Measurements from ENCODE around the gene PNPLA6.

PNPLA6 gene

DNA sequence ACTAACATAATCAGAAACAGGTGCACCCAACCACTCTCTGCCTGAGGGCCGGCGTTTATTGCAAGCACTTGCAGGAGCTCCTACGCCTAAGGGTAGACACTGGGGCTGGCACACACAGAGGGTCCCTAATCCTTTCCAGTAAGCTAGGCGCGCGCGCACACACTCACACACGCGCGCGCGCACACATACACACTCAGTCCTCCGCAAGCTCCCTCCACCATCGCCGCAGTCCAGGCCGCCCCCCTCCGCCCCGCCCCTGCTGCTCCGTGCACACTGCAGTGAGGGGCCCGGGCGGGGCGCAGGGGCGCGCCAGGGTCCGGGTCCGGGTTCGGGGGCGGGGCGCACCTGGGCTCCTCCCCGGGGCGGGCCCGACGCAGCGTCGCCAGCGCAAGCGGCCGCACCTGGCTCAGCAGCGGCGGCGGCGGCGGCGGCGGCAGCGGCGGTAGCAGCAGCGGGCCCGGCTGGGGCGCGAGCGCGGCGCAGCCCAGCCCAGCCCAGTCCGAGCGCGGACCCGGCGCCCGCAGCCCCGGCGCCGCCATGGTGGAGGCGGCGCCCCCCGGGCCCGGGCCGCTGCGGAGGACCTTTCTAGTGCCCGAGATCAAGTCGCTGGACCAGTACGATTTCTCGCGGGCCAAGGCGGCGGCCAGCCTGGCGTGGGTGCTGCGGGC, 60.1 kb downstream of the PNPLA6 start, which contains the start of gene CAMSAP3:
CAMSAP3 (plus strand) TSS at position 398 of the 668 bp plus-strand sequence; CDS start at position 538, 140 bp downstream.
- TF ChIP-seq, protein P1, sequence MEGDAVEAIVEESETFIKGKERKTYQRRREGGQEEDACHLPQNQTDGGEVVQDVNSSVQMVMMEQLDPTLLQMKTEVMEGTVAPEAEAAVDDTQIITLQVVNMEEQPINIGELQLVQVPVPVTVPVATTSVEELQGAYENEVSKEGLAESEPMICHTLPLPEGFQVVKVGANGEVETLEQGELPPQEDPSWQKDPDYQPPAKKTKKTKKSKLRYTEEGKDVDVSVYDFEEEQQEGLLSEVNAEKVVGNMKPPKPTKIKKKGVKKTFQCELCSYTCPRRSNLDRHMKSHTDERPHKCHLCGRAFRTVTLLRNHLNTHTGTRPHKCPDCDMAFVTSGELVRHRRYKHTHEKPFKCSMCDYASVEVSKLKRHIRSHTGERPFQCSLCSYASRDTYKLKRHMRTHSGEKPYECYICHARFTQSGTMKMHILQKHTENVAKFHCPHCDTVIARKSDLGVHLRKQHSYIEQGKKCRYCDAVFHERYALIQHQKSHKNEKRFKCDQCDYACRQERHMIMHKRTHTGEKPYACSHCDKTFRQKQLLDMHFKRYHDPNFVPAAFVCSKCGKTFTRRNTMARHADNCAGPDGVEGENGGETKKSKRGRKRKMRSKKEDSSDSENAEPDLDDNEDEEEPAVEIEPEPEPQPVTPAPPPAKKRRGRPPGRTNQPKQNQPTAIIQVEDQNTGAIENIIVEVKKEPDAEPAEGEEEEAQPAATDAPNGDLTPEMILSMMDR (IDR thresholded peaks at IDR 0.05), result no peak

DNA sequence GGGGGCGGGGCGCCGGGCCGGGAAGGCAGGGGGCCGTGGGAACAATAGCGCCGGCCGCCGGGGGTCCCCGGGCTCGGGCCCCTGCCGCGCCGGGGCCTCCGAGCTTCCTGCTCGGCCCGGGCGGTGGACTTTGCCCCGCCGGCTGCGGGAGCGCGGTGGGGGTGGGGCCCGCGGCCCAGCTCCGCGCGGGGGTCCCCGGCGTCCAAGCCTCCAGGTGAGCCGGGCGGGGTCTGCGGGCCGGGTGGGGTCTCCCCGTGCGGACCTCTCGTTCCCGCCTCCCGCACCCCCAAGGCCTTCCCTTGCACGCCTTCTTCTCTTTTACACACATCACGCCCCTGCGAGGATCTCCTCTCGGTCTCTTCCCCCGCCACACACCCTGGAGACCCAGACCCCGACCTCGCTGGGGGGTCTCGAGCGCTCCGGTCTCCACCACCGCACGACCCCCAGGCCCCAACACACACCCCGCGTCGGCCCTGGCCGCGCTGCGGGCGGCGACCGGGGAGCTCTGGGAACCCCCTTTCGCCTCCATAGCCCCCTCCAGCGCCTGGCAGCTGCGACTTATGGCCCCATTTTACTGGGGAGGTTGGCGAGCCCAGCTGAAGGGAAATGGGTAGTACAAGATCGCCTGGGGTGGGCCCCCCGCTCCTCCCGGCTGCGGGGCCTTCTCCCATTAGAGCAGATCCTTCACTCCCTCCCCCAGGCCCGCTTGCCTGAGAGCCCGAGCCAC, 60.9 kb downstream of the PNPLA6 start:
- TF ChIP-seq, protein P1 (IDR thresholded peaks at IDR 0.05), result no peak

DNA sequence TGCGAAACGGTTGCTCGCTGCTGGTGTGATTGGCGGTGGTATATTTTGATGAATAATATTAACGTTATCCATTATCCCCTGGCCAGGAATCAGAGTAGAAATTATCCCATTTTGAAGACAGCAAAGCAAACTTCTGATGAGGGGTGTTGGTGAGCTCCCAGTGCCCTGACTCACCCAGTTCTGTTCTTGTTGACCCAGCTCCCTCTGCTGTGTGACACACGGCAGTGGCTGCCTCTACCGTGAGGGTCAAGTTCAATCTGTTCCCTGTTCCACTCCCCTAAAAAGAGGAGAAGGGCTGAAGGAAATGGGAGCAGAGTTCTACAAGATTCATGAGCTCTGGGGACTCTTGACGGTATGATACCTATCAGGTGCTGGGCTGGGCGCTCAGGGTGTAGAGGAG, 62.2 kb downstream of the PNPLA6 start:
- TF ChIP-seq, protein P1 (IDR thresholded peaks at IDR 0.05), result no peak

DNA sequence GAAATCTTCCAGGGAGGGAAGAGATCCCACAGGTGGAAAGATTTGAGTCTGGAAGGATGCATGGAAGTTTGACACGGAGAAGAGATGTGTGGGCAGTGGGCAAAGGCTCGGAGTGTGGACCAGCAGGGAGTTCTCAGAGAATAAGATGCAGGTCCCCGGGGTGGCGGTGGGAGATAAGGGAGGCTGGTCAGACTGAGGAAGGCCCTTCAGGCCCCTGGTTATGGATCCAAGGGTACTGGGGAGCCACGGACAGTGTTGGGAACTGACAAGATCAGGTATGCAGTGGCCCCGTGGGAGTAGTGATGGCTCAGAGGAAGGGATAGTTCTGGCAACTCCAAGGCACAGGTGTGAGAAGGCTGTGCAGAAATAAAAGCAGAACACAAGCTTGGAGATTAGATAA, 62.7 kb downstream of the PNPLA6 start:
- TF ChIP-seq, protein P1 (IDR thresholded peaks at IDR 0.05), result no peak

DNA sequence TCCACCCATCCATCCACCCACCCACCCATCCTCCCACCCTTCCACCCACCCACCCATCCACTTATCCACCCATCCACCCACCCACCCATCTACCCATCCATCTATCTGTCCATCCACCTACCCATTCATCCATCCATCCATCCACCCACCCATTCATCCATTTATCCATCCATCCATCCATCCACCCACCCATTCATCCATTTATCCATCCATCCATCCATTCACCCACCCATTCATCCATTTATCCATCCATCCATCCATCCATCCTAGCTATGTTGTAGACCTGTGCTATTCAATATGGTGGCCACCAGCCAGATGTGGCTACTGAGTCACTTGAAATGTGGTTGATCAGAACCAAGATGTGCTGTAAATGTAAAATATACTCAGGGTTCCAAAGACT, 65.2 kb downstream of the PNPLA6 start:
- TF ChIP-seq, protein P1 (IDR thresholded peaks at IDR 0.05), result no peak

DNA sequence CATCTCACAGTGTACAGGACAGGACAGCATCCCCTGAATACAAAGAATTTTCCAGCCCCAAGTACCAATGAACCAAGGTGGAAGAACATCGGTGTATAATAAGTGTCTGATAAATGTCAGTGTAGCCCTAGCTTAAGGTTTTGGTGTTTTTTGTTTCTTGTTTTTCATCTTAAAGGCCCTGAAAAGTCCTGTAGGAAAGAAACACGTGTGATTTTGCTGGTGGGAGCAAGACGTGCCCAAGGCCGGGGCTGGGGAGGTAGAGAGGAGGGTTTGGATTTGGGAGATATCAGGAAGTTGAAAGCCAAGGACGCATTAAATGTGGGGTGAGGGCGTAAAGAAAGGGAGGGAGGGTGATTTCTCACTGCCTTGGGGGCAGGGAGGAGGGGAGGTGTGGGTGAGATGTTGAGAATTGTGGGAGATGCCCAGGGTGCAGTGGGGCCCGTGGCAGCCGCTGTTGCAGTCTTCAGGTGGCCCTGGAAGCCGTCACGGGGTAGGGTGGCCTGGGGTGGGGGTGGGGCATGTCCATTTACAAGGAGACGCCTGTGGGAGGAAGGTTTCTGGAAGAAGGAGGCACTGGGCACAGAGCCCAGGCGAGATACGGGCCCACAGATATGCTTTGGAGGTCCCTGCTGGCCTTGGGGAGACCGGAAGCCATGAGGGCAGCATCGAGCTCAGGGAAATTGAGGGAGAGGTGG, 66.9 kb downstream of the PNPLA6 start:
- TF ChIP-seq, protein P1 (IDR thresholded peaks at IDR 0.05), result no peak

DNA sequence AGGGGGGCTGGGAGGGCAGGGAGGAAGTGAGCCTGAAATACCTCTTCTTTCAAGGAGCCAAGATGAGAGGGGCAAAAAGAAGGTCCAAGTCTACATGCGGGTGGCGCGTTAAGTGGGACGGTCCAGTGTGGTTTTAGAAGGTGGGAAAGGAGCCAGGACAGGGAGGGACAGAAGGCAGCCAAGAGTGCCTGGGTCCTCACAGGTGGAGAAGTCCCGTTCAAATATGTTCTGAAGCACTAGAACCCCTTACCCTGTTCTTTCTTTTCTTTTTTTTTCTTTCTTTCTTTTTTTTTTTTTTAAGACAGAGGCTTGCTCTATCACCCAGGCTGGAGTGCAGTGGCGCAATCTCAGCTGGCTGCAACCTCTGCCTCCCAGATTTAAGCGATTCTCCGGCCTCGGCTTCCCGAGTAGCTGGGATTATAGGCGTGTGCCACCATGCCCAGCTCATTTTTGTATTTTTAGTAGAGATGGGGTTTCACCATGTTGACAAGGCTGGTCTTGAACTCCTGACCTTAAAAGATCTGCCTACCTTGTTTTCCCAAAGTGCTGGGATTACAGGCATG, 67.5 kb downstream of the PNPLA6 start:
- TF ChIP-seq, protein P1 (IDR thresholded peaks at IDR 0.05), result no peak

Data from LNCAP (cell line).